ENCODE measurements around the gene IDH3G. TPM values are rescaled to one million over a fixed set of nuclear protein-coding genes. Genes with fewer than 3 reads are reported as not detected.

The IDH3G gene
- total and polyA plus RNA-seq, 2 of the 8 experiments (the other 6 are each of a cell fraction or from before 2014, with no cell fraction given), result 39.4 to 66.7 TPM

- TF ChIP-seq EZH2 (IDR thresholded peaks at IDR 0.05; ENCODE audit: low read depth, low read length, severe bottlenecking) (no peak), BACH1 (IDR thresholded peaks at IDR 0.05; ENCODE audit: low read length) (no peak)
These were observed 38.6 kb upstream of the IDH3G start (continued) for GRCh38 chrX:153832728-153833127.

All from H1 (cell line).